ENCODE results near the gene LMO1. TPM values are rescaled to one million over a fixed set of nuclear protein-coding genes. Genes with fewer than 3 reads are reported as not detected.

LMO1 gene
- total RNA-seq, 1 donor from 2014 or later, result 1.8 TPM

DNA sequence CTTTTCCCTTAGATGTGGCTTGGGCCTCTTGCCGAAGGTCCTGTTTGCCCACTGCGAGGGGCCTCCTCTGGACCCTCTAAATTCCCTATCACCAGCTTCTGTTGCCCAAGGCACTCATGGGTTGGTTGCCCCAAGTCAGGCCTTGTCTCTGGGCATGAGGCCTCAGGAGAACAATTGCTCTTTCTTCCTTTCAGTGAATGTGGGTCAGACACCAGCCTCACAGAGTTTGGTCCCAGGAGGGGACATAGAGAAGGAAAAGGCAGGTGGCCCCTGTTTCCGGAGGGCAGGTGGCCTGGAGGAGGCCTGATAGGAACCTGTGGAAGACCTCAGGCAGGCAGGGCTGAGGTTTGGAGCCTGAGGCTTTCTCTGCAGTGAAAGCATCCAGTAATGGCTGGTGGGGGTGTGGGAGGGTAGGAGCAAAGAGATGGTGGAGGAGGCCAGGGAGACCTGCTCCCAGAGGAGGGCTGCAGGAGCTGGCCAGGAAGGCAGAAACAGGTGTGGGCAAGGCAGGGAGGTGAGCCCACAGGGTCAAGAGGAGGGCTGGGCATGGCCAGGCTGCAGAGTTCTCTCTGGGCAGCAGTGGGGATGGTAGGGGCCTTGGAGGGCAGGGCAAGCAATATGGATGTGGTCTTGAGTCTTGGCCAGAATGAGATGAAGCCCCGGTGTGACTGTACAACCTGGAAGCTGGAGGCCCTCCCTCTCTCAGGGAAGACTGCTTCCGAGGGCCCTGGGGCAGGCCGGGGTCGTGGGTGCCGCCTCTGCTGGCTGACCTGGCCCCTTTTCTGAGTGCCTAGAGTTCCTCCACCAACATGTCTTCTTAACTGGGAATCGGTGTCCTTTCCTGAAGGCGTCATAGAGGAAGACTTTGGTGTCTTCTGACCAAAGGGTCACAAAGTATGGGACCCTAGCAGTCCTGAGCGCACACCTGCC lies 28.0 kb upstream of the LMO1 start:
- H3K27me3 Mint-ChIP-seq (ENCODE audit: low read depth), result no peaks in the 10 kb centered on the region
- TF ChIP-seq, protein P1, sequence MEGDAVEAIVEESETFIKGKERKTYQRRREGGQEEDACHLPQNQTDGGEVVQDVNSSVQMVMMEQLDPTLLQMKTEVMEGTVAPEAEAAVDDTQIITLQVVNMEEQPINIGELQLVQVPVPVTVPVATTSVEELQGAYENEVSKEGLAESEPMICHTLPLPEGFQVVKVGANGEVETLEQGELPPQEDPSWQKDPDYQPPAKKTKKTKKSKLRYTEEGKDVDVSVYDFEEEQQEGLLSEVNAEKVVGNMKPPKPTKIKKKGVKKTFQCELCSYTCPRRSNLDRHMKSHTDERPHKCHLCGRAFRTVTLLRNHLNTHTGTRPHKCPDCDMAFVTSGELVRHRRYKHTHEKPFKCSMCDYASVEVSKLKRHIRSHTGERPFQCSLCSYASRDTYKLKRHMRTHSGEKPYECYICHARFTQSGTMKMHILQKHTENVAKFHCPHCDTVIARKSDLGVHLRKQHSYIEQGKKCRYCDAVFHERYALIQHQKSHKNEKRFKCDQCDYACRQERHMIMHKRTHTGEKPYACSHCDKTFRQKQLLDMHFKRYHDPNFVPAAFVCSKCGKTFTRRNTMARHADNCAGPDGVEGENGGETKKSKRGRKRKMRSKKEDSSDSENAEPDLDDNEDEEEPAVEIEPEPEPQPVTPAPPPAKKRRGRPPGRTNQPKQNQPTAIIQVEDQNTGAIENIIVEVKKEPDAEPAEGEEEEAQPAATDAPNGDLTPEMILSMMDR (conservative IDR thresholded peaks at IDR 0.05), result no peak
- peaks cover 39% of the 10 kb centered on the region for H3K4me1 Mint-ChIP-seq
- peak overlapping the region; percentile 41 for H3K27ac Mint-ChIP-seq (ENCODE audit: unreplicated experiment)
- no peak for DNase-seq (ENCODE audit: low read depth, low spot score)
- no peak overlapping the region for H3K4me3 Mint-ChIP-seq
- no peaks in the 10 kb centered on the region for H3K36me3 Mint-ChIP-seq (ENCODE audit: low read depth)
- peaks cover 3% of the 10 kb centered on the region for H3K9me3 Mint-ChIP-seq

DNA sequence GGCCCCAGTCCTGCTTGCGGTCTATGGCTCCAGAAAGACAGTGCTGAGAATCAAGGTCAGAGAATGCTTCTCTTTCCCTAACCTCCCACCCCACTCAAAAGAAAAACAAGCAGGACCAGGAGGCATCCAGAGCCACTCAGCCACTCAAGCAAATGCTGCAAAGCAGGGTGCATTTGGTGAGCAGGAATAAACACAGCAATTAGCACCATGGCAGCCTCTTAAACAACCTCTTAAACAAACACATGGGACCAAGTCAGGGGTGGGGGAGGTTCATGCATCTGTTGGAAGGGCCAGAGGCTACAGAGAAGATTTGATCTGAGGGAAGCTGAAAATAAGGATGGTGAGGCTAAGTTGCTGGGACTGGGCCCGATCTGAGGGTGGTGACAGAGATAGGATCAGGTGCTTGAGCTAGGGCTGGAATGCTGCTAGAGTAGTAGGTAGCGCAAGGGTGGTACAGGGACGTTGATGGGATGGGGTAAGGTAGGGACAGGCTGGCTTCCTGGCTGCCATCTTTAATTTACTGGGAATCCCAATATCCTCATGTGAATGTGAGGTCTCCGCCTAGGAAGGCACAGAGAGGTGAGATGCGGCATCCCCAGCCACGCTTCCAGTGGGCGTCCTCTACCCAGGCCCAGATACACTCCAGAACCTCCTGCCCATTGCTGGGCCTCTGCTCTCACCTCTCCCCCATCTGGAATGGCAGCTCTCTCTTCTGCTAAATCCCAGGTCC lies 26.6 kb upstream of the LMO1 start:
- Mint-ChIP-seq H3K36me3 (ENCODE audit: low read depth) (no peaks in the 10 kb centered on the region), H3K27me3 (ENCODE audit: low read depth) (no peaks in the 10 kb centered on the region), H3K9me3 (peaks cover 3% of the 10 kb centered on the region), H3K4me1 (peaks cover 33% of the 10 kb centered on the region), H3K4me3 (no peak overlapping the region), H3K27ac (ENCODE audit: unreplicated experiment) (peak overlapping the region; percentile 80)
- TF ChIP-seq, protein P1 (conservative IDR thresholded peaks at IDR 0.05), result no peak
- DNase-seq (ENCODE audit: low read depth, low spot score), result no peak

DNA sequence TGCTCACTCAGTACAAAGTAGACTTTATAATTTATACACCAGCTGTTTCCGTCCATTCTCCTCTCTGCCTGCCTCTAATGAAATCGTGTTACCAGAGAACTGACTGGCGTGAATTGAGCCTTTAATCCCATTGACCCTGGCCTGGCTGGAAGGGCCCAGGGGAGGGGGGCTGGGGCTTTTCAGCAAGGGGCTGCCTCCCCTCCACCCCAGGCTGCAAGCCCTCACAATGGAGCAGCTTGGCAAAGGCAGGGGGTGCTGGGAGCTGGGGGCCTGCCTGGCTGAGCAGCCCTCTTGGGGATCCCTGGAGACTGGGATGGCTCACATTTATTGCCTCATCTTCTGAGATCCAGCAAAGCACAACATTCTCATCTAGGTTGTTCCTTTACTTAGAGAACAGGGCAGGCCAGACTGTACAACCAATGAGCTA lies 25.8 kb upstream of the LMO1 start:
- Mint-ChIP-seq H3K4me3 (no peak overlapping the region), H3K27me3 (ENCODE audit: low read depth) (no peaks in the 10 kb centered on the region), H3K9me3 (peaks cover 3% of the 10 kb centered on the region), H3K27ac (ENCODE audit: unreplicated experiment) (peak overlapping the region; percentile 80), H3K4me1 (peaks cover 38% of the 10 kb centered on the region), H3K36me3 (ENCODE audit: low read depth) (no peaks in the 10 kb centered on the region)
- TF ChIP-seq, protein P1 (conservative IDR thresholded peaks at IDR 0.05), result no peak
- no peak for DNase-seq (ENCODE audit: low read depth, low spot score)

DNA sequence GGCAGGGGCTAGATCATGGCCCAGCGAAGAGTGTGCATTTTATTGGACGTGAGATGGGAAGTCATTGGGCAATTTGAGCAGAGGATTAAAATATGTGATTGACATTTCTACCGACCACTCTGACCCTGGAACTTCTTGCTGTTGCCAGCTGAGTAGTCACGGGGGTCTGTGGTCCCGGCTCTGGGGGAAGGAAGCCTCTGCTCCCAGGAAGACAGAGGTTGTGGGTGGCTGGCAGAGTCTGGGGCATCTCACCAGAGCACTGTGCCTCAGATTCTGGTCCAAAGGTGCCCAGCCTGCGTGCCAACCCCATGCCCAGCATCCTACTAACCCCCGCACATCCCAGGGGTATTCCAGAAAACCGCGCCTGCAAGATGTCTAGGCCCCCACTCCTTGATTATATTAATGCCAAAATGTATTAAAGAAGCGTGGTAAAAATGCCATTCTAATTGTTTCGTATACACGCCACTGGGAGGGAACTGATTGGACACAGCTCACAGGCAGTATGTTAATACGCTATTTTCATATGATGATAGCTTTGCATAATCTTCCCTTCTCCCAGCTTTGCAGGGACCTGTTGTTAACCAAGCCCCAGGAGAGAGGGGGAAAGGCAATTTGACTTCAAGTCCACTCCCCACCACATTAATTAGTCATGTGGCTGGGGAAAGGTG lies 25.3 kb upstream of the LMO1 start:
- Mint-ChIP-seq H3K36me3 (ENCODE audit: low read depth) (no peaks in the 10 kb centered on the region), H3K9me3 (peaks cover 3% of the 10 kb centered on the region), H3K27me3 (ENCODE audit: low read depth) (no peaks in the 10 kb centered on the region), H3K4me3 (no peak overlapping the region), H3K4me1 (peaks cover 43% of the 10 kb centered on the region), H3K27ac (ENCODE audit: unreplicated experiment) (peak overlapping the region; percentile 80)
- DNase-seq (ENCODE audit: low read depth, low spot score), result no peak
- TF ChIP-seq, protein P1 (conservative IDR thresholded peaks at IDR 0.05), result no peak

DNA sequence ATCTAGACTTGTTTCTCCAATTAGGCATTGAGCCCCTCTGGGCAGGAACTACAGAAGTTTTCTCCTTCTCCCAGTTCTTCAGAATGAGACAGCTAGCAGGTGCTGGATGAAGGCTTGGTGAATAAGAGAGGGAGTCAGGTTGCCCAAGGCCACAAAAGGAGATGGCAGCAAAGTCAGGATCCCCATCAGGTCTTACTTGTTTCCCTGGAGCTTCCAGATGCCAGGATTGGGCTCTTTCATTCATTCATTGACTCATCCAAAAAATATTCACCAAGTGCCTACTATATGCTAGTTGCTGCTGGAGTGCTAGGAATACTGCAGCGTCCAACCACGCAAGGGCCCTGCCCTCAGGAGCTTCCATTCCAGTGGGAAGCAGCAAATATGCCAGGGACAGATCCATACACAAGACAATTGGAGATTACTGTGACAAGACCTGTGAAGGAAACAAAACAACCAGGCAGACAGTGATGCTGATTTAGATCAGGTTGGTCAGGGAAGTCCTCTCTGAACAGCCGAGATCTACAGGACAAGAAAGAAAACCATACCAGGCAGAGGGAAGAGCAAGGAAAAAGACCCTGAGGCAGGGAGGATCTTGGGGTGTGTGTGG lies 24.6 kb upstream of the LMO1 start:
- Mint-ChIP-seq H3K4me1 (peaks cover 43% of the 10 kb centered on the region), H3K4me3 (no peak overlapping the region), H3K36me3 (ENCODE audit: low read depth) (no peaks in the 10 kb centered on the region), H3K9me3 (peaks cover 3% of the 10 kb centered on the region), H3K27me3 (ENCODE audit: low read depth) (no peaks in the 10 kb centered on the region), H3K27ac (ENCODE audit: unreplicated experiment) (peak overlapping the region; percentile 51)
- TF ChIP-seq, protein P1 (conservative IDR thresholded peaks at IDR 0.05), result no peak
- DNase-seq (ENCODE audit: low read depth, low spot score), result no peak

Measured in neural crest cell (in vitro differentiated cells).